HEK293 (cell line): ENCODE measurements around the gene COL11A2.

Experiments
- ZFP41 ChIP-seq: fragments of 450-650 bp; formaldehyde crosslinking; IDR thresholded peaks from 2 replicates; pipeline ENCODE4 v1.5.1; 2016; ENCODE audit warnings: missing biosample characterization, missing genetic modification characterization, borderline replicate concordance
- ZNF10 ChIP-seq: fragments of 450-650 bp; formaldehyde crosslinking; IDR thresholded peaks from 2 replicates; pipeline ENCODE4 v1.5.1; 2017; ENCODE audit warnings: missing biosample characterization, missing genetic modification characterization
- ZNF239 ChIP-seq: fragments of 450-650 bp; formaldehyde crosslinking; IDR thresholded peaks from 2 replicates; pipeline ENCODE4 v1.5.1; 2016; ENCODE audit warnings: missing biosample characterization, missing genetic modification characterization
- ZNF530 ChIP-seq: fragments of 450-650 bp; formaldehyde crosslinking; IDR thresholded peaks from 2 replicates; pipeline ENCODE4 v1.5.1; 2016; ENCODE audit warnings: low read depth, missing biosample characterization, missing genetic modification characterization
- ZNF571 ChIP-seq: fragments of 450-650 bp; formaldehyde crosslinking; IDR thresholded peaks from 2 replicates; pipeline ENCODE4 v1.5.0; 2017; ENCODE audit warnings: missing biosample characterization, missing genetic modification characterization
- ZNF747 ChIP-seq: fragments of 450-650 bp; formaldehyde crosslinking; IDR thresholded peaks from 2 replicates; pipeline ENCODE4 v1.5.1; 2016; ENCODE audit warnings: missing biosample characterization, missing genetic modification characterization
- ZNF843 ChIP-seq: fragments of 450-650 bp; formaldehyde crosslinking; IDR thresholded peaks from 2 replicates; pipeline ENCODE4 v1.5.1; 2016; ENCODE audit warnings: missing biosample characterization, missing genetic modification characterization
- TF ChIP-seq, protein P1 (sequence below): fragments of 450-650 bp; formaldehyde crosslinking; IDR thresholded peaks from 2 replicates; pipeline ENCODE4; 2016; ENCODE audit warnings: missing biosample characterization, missing genetic modification characterization
- TF ChIP-seq, protein P2 (sequence below): fragments of 450-650 bp; formaldehyde crosslinking; IDR thresholded peaks from 2 replicates; pipeline ENCODE4 v1.5.1; 2016; ENCODE audit warnings: missing biosample characterization, missing genetic modification characterization

DNA sequence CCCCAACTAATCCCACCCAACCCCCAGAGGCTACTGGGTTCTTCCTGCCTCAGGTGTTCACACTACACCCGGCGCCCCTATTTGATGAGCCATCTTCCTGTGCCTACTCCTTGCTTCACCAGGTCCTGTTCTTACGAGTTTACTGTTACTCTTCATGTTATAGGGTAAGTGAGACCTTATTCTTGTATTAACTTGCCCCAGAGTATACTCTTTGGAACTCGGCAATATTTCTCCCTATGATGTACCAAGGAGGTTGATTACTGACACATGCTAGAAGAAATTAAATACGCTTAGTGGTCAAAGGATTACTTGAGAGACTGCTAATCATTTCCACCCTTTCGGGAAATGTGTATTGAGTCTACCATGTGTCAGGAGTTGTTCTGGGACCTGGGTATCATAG, 25.0 kb upstream of the COL11A2 start:
- no peak for TF ChIP-seq ZFP41 (tag by site-specific recombination)
- TF ChIP-seq ZNF843: no peak
- TF ChIP-seq ZNF571: no peak
- TF ChIP-seq, protein P1, sequence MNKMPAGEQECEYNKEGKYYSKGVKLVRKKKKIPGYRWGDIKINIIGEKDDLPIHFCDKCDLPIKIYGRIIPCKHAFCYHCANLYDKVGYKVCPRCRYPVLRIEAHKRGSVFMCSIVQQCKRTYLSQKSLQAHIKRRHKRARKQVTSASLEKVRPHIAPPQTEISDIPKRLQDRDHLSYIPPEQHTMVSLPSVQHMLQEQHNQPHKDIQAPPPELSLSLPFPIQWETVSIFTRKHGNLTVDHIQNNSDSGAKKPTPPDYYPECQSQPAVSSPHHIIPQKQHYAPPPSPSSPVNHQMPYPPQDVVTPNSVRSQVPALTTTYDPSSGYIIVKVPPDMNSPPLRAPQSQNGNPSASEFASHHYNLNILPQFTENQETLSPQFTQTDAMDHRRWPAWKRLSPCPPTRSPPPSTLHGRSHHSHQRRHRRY: no peak
- TF ChIP-seq ZNF530: no peak
- TF ChIP-seq, protein P2, sequence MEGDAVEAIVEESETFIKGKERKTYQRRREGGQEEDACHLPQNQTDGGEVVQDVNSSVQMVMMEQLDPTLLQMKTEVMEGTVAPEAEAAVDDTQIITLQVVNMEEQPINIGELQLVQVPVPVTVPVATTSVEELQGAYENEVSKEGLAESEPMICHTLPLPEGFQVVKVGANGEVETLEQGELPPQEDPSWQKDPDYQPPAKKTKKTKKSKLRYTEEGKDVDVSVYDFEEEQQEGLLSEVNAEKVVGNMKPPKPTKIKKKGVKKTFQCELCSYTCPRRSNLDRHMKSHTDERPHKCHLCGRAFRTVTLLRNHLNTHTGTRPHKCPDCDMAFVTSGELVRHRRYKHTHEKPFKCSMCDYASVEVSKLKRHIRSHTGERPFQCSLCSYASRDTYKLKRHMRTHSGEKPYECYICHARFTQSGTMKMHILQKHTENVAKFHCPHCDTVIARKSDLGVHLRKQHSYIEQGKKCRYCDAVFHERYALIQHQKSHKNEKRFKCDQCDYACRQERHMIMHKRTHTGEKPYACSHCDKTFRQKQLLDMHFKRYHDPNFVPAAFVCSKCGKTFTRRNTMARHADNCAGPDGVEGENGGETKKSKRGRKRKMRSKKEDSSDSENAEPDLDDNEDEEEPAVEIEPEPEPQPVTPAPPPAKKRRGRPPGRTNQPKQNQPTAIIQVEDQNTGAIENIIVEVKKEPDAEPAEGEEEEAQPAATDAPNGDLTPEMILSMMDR (tag by site-specific recombination): no peak
- no peak for TF ChIP-seq ZNF239
- TF ChIP-seq ZNF10 (tag by site-specific recombination): no peak
- no peak for TF ChIP-seq ZNF747 (tag by site-specific recombination)
